Activated CD4-positive, alpha-beta memory T cell treated with anti-CD3 and anti-CD28 coated beads for 36 hours (primary cell): ENCODE data around the gene PARD3B. TPM values are rescaled to one million over a fixed set of nuclear protein-coding genes. Genes with fewer than 3 reads are reported as not detected.

Experiments
- CTCF ChIA-PET: fragments of 350-600 bp; sonication (Branson Sonifier 250); formaldehyde crosslinking; loops from one replicate; lab custom pipeline; 2021; ENCODE audit warnings: antibody characterized with exemption, inconsistent platforms; lab: Charles Lee
- POLR2A ChIA-PET: fragments of 350-600 bp; sonication (Branson Sonifier 250); formaldehyde crosslinking; loops from one replicate; lab custom pipeline; 2021; ENCODE audit warnings: antibody characterized with exemption; lab: Charles Lee
- DNase-seq: peaks from one replicate; pipeline ENCODE4 v3.0.0-alpha.2; 2020
- H3K27ac Mint-ChIP-seq: one replicate; pipeline ENCODE4 v1.8.0; 2021; ENCODE audit warnings: mixed read lengths
- H3K27me3 Mint-ChIP-seq: one replicate; pipeline ENCODE4 v1.8.0; 2021; ENCODE audit warnings: mixed read lengths
- H3K36me3 Mint-ChIP-seq: one replicate; pipeline ENCODE4 v1.8.0; 2021; ENCODE audit warnings: mixed read lengths
- H3K4me1 Mint-ChIP-seq: one replicate; pipeline ENCODE4 v1.8.0; 2021; ENCODE audit warnings: low read depth, mixed read lengths
- H3K4me3 Mint-ChIP-seq: one replicate; pipeline ENCODE4 v1.8.0; 2021; ENCODE audit warnings: mild to moderate bottlenecking, mixed read lengths
- H3K9me3 Mint-ChIP-seq: one replicate; pipeline ENCODE4 v1.8.0; 2021; ENCODE audit warnings: mixed read lengths
- intact Hi-C: fragments of 100-400 bp; cut with micrococcal nuclease; formaldehyde crosslinking; loops from one replicate; pipeline ENCODE4 v1.15.1; 2023
- total RNA-seq, 2 experiments: library from RNA; stranded (reverse); gene quantifications; one replicate each; pipeline ENCODE4 v1.2.3, GENCODE V29; 2021

The PARD3B gene
- total RNA-seq, 2 experiments from 2014 or later, result 0.07 to 0.70 TPM

GRCh38 chr2:205245652-205246051, 700.4 kb downstream of the PARD3B start:
- Mint-ChIP-seq H3K4me3 (no peak overlapping the region), H3K4me1 (no peaks in the 10 kb centered on the region), H3K27me3 (no peaks in the 10 kb centered on the region), H3K9me3 (peaks cover 3% of the 10 kb centered on the region), H3K27ac (no peak overlapping the region), H3K36me3 (no peaks in the 10 kb centered on the region)
- intact Hi-C loops, result no loop called here
- CTCF ChIA-PET, result interaction anchor here (0.6 kb wide), 1 partner anchor 484 kb away, joined by 3 read pairs; no protein-coding TSS in a partner anchor
- DNase-seq, result no peak
- POLR2A ChIA-PET, result no interaction called here

DNA sequence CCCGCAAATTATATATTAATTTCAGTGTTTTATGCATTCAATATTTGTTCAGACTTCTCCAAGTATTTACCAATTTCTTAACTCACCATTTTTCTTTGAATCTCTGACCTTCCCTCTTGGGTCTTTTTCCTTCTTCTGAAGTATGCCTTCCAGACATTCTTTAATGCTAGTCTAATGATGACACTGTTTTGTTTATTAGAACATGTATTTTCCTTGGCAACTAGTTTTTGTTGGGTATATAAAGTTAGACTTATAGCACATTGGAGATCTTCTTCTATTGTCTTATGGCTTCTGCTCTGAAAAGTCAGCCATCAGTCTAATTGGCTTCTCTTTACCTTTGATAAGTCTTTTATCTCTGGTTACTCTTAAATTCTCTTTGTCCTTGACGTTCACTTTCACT, 713.8 kb downstream of the PARD3B start:
- intact Hi-C loops, result no loop called here
- Mint-ChIP-seq H3K4me3 (no peak overlapping the region), H3K27ac (no peak overlapping the region), H3K36me3 (no peaks in the 10 kb centered on the region), H3K9me3 (peaks cover 3% of the 10 kb centered on the region), H3K27me3 (no peaks in the 10 kb centered on the region), H3K4me1 (no peaks in the 10 kb centered on the region)
- CTCF ChIA-PET, result no interaction called here
- POLR2A ChIA-PET, result no interaction called here
- no peak for DNase-seq

- POLR2A ChIA-PET, result no interaction called here
- intact Hi-C loops, result no loop called here
- Mint-ChIP-seq H3K4me3 (no peak overlapping the region), H3K27me3 (no peaks in the 10 kb centered on the region), H3K4me1 (no peaks in the 10 kb centered on the region), H3K27ac (no peak overlapping the region), H3K36me3 (no peaks in the 10 kb centered on the region), H3K9me3 (peaks cover 3% of the 10 kb centered on the region)
- DNase-seq, result no peak
- CTCF ChIA-PET, result no interaction called here
These were observed 716.3 kb downstream of the PARD3B start for GRCh38 chr2:205261516-205262020.

- Mint-ChIP-seq H3K4me3 (no peak overlapping the region), H3K27ac (no peak overlapping the region), H3K27me3 (no peaks in the 10 kb centered on the region), H3K9me3 (peaks cover 3% of the 10 kb centered on the region), H3K4me1 (no peaks in the 10 kb centered on the region), H3K36me3 (no peaks in the 10 kb centered on the region)
- intact Hi-C loops, result no loop called here
- CTCF ChIA-PET, result interaction anchor here (0.7 kb wide), 2 partner anchors 10 to 109 kb away, joined by 3 read pairs; no protein-coding TSS in a partner anchor
- POLR2A ChIA-PET, result no interaction called here
- DNase-seq, result no peak
These were observed 722.0 kb downstream of the PARD3B start for GRCh38 chr2:205267323-205267722.

- CTCF ChIA-PET, result interaction anchor here (1.1 kb wide), 1 partner anchor 397 kb away, joined by 4 read pairs; no protein-coding TSS in a partner anchor
- H3K4me1 Mint-ChIP-seq, result no peaks in the 10 kb centered on the region
- intact Hi-C loops, result no loop called here
These were observed 725.4 kb downstream of the PARD3B start for GRCh38 chr2:205270689-205271088.

GRCh38 chr2:205273148-205273547, 727.9 kb downstream of the PARD3B start:
- H3K27ac Mint-ChIP-seq, result no peak overlapping the region
- H3K36me3 Mint-ChIP-seq, result no peaks in the 10 kb centered on the region
- DNase-seq, result no peak
- no peak overlapping the region for H3K4me3 Mint-ChIP-seq
- CTCF ChIA-PET, result no interaction called here
- H3K27me3 Mint-ChIP-seq, result no peaks in the 10 kb centered on the region
- H3K4me1 Mint-ChIP-seq, result no peaks in the 10 kb centered on the region
- no peaks in the 10 kb centered on the region for H3K9me3 Mint-ChIP-seq
- intact Hi-C loops, result no loop called here
- POLR2A ChIA-PET, result no interaction called here

More at GRCh38 chr2:205270689-205271088, 725.4 kb downstream of the PARD3B start:
- Mint-ChIP-seq H3K4me3 (no peak overlapping the region), H3K36me3 (no peaks in the 10 kb centered on the region), H3K9me3 (no peaks in the 10 kb centered on the region), H3K27ac (no peak overlapping the region), H3K27me3 (no peaks in the 10 kb centered on the region)
- DNase-seq, result no peak
- POLR2A ChIA-PET, result no interaction called here

- no peak overlapping the region for H3K4me3 Mint-ChIP-seq
- intact Hi-C loops, result no loop called here
- H3K9me3 Mint-ChIP-seq, result no peaks in the 10 kb centered on the region
- H3K4me1 Mint-ChIP-seq, result no peaks in the 10 kb centered on the region
- CTCF ChIA-PET, result no interaction called here
- H3K27ac Mint-ChIP-seq, result no peak overlapping the region
- DNase-seq, result no peak
- H3K27me3 Mint-ChIP-seq, result no peaks in the 10 kb centered on the region
- H3K36me3 Mint-ChIP-seq, result no peaks in the 10 kb centered on the region
- POLR2A ChIA-PET, result no interaction called here
These were observed 728.4 kb downstream of the PARD3B start for GRCh38 chr2:205273627-205274026.

DNA sequence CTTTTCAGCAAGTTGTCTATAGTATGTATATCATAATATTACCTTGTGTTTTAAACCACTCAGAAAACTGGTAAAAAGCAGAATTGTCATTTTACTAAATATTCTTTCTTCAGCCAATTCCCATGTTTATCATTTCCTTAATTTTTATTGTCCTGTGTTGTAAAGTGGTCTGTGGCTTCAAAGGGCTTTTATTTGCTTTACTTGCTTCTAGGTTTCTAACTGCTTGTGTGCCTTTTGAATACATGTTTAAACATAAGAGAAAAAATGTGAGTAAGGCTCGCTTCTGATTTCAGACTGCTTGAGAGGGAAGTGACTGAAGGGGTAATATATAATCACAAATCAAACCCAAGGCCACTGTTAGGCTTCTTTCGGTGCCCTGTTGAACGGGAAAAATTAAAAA, 729.5 kb downstream of the PARD3B start:
- CTCF ChIA-PET, result no interaction called here

DNA sequence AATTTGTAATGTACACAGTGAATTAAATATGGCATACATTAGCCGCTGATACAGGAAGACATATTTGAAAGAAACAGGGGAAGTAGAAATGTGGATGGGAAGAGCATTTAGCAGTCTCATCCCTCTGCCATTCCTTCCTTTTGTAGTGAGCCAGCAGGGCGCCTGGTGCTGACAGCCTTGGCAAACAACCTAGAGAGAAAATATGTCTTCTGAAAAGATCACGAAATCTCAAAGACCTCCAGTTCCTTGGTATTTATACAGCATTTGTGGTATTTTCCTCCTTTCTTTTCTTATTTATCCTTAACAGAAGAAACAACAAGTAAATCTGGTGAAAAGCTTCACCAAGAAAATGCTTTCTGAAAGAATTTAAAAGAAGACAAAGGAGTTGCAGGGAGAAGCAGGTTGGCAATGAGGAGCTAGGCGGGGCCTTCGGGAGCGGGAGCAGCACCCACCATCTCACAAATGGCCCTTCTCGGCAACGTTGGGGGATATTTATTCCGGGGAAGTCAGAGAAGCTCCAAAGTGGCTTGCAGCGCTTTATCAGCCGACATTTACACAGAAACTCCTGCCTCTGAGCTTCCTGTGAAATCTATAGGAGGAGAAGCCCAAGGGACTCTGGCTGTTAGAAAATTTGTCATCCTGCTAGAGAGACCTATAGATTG, 731.0 kb downstream of the PARD3B start:
- Mint-ChIP-seq H3K9me3 (no peaks in the 10 kb centered on the region), H3K27ac (no peak overlapping the region), H3K36me3 (no peaks in the 10 kb centered on the region), H3K4me1 (no peaks in the 10 kb centered on the region), H3K4me3 (no peak overlapping the region), H3K27me3 (no peaks in the 10 kb centered on the region)
- ChIA-PET POLR2A (no interaction called here), CTCF (no interaction called here)
- intact Hi-C loops, result no loop called here
- no peak for DNase-seq

More for the DNA sequence above, 729.5 kb downstream of the PARD3B start:
- no peaks in the 10 kb centered on the region for H3K27me3 Mint-ChIP-seq
- H3K4me3 Mint-ChIP-seq, result no peak overlapping the region
- H3K27ac Mint-ChIP-seq, result no peak overlapping the region
- no peaks in the 10 kb centered on the region for H3K4me1 Mint-ChIP-seq
- no peaks in the 10 kb centered on the region for H3K9me3 Mint-ChIP-seq
- H3K36me3 Mint-ChIP-seq, result no peaks in the 10 kb centered on the region
- intact Hi-C loops, result no loop called here
- no peak for DNase-seq
- POLR2A ChIA-PET, result no interaction called here

GRCh38 chr2:205280596-205281236, 735.4 kb downstream of the PARD3B start:
- Mint-ChIP-seq H3K4me3 (no peak overlapping the region), H3K4me1 (no peaks in the 10 kb centered on the region), H3K27me3 (no peaks in the 10 kb centered on the region), H3K27ac (no peak overlapping the region), H3K36me3 (no peaks in the 10 kb centered on the region), H3K9me3 (no peaks in the 10 kb centered on the region)
- intact Hi-C loops, result no loop called here
- POLR2A ChIA-PET, result no interaction called here
- CTCF ChIA-PET, result no interaction called here
- no peak for DNase-seq

- intact Hi-C loops, result no loop called here
- H3K4me1 Mint-ChIP-seq, result no peaks in the 10 kb centered on the region
- no peaks in the 10 kb centered on the region for H3K36me3 Mint-ChIP-seq
- H3K4me3 Mint-ChIP-seq, result no peak overlapping the region
- H3K9me3 Mint-ChIP-seq, result no peaks in the 10 kb centered on the region
- no peak for DNase-seq
- no peak overlapping the region for H3K27ac Mint-ChIP-seq
- ChIA-PET POLR2A (no interaction called here), CTCF (no interaction called here)
- no peaks in the 10 kb centered on the region for H3K27me3 Mint-ChIP-seq
These were observed 738.5 kb downstream of the PARD3B start for GRCh38 chr2:205283736-205284270.

- no peaks in the 10 kb centered on the region for H3K36me3 Mint-ChIP-seq
- H3K27me3 Mint-ChIP-seq, result no peaks in the 10 kb centered on the region
- ChIA-PET CTCF (no interaction called here), POLR2A (no interaction called here)
- DNase-seq, result no peak
- intact Hi-C loops, result no loop called here
- H3K27ac Mint-ChIP-seq, result no peak overlapping the region
- H3K9me3 Mint-ChIP-seq, result no peaks in the 10 kb centered on the region
- H3K4me1 Mint-ChIP-seq, result no peaks in the 10 kb centered on the region
- no peak overlapping the region for H3K4me3 Mint-ChIP-seq
These were observed 739.1 kb downstream of the PARD3B start for GRCh38 chr2:205284334-205284733.
